ENCODE data around the gene KCNS3.

DNA sequence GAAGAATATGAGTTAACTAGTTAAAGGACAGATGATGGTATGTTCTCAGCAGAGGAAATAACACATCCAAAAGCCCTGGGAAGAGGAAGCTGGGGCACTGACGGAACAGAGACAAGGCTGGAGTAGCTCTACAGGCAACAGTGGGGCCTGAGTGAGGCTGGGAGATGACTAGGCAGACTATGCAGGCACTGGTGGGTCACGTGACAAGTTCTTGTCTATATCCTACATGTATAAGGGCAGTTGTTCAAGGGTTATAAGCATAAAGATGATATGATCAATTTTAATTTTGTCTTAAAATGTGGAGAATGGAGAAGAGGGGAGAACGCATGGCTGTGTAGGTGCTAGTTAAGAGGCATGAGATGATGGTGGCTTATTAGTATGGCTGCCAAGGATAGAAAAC, 68.6 kb downstream of the KCNS3 start:
- TF ChIP-seq, protein P1, sequence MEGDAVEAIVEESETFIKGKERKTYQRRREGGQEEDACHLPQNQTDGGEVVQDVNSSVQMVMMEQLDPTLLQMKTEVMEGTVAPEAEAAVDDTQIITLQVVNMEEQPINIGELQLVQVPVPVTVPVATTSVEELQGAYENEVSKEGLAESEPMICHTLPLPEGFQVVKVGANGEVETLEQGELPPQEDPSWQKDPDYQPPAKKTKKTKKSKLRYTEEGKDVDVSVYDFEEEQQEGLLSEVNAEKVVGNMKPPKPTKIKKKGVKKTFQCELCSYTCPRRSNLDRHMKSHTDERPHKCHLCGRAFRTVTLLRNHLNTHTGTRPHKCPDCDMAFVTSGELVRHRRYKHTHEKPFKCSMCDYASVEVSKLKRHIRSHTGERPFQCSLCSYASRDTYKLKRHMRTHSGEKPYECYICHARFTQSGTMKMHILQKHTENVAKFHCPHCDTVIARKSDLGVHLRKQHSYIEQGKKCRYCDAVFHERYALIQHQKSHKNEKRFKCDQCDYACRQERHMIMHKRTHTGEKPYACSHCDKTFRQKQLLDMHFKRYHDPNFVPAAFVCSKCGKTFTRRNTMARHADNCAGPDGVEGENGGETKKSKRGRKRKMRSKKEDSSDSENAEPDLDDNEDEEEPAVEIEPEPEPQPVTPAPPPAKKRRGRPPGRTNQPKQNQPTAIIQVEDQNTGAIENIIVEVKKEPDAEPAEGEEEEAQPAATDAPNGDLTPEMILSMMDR (IDR thresholded peaks at IDR 0.05) = no peak
- TF ChIP-seq POLR2AphosphoS5 (IDR thresholded peaks at IDR 0.05) (no peak), EP300 (IDR thresholded peaks at IDR 0.05) (no peak), POLR2A (IDR thresholded peaks at IDR 0.05; ENCODE audit: low read depth) (no peak)
